ENCODE results near the gene SGIP1. TPM values are rescaled to one million over a fixed set of nuclear protein-coding genes. Genes with fewer than 3 reads are reported as not detected.

The SGIP1 gene
- total RNA-seq, 1 donor from 2014 or later: 7.0 TPM

GRCh38 chr1:66648901-66649595, 115.1 kb downstream of the SGIP1 start:
- intact Hi-C loops (cut with DNase I): no loop called here

GRCh38 chr1:66652556-66652955, 118.6 kb downstream of the SGIP1 start:
- intact Hi-C loops (cut with DNase I): no loop called here

More at GRCh38 chr1:66648901-66649595, 115.1 kb downstream of the SGIP1 start:
- no peak for DNase-seq (ENCODE audit: low spot score)

GRCh38 chr1:66654643-66655042, 120.7 kb downstream of the SGIP1 start:
- intact Hi-C loops (cut with DNase I): no loop called here
- no peak for DNase-seq (ENCODE audit: low spot score)

More at GRCh38 chr1:66652556-66652955, 118.6 kb downstream of the SGIP1 start:
- no peak for DNase-seq (ENCODE audit: low spot score)

GRCh38 chr1:66671455-66671854, 137.5 kb downstream of the SGIP1 start:
- intact Hi-C loops (cut with DNase I): no loop called here
- no peak for DNase-seq (ENCODE audit: low spot score)

- intact Hi-C loops (cut with DNase I): loop anchor here (5.0 kb wide), 1 partner anchor 134 kb away; no protein-coding TSS in a partner anchor
- no peak for DNase-seq (ENCODE audit: low spot score)
These were observed 142.8 kb downstream of the SGIP1 start for GRCh38 chr1:66676613-66677298.

GRCh38 chr1:66678146-66678545, 144.2 kb downstream of the SGIP1 start:
- intact Hi-C loops (cut with DNase I): loop anchor here (5.0 kb wide), 1 partner anchor 136 kb away; no protein-coding TSS in a partner anchor

GRCh38 chr1:66679140-66679539, 145.2 kb downstream of the SGIP1 start:
- no peak for DNase-seq (ENCODE audit: low spot score)
- intact Hi-C loops (cut with DNase I): loop anchor here (5.0 kb wide), 1 partner anchor 137 kb away; no protein-coding TSS in a partner anchor

More at GRCh38 chr1:66678146-66678545, 144.2 kb downstream of the SGIP1 start:
- DNase-seq (ENCODE audit: low spot score): no peak

- DNase-seq (ENCODE audit: low spot score): no peak
- intact Hi-C loops (cut with DNase I): no loop called here
These were observed 147.7 kb downstream of the SGIP1 start for GRCh38 chr1:66681686-66682085.

GRCh38 chr1:66682106-66682505, 148.2 kb downstream of the SGIP1 start:
- no peak for DNase-seq (ENCODE audit: low spot score)
- intact Hi-C loops (cut with DNase I): no loop called here

GRCh38 chr1:66684353-66684752, 150.4 kb downstream of the SGIP1 start:
- no peak for DNase-seq (ENCODE audit: low spot score)
- intact Hi-C loops (cut with DNase I): no loop called here

- intact Hi-C loops (cut with DNase I): no loop called here
- no peak for DNase-seq (ENCODE audit: low spot score)
These were observed 151.3 kb downstream of the SGIP1 start for GRCh38 chr1:66685265-66685664.

GRCh38 chr1:66685670-66686069, 151.7 kb downstream of the SGIP1 start:
- no peak for DNase-seq (ENCODE audit: low spot score)
- intact Hi-C loops (cut with DNase I): no loop called here

- intact Hi-C loops (cut with DNase I): no loop called here
- DNase-seq (ENCODE audit: low spot score): no peak
These were observed 152.5 kb downstream of the SGIP1 start for GRCh38 chr1:66686406-66686805.

GRCh38 chr1:66687358-66687757, 153.4 kb downstream of the SGIP1 start:
- no peak for DNase-seq (ENCODE audit: low spot score)
- intact Hi-C loops (cut with DNase I): no loop called here

- no peak for DNase-seq (ENCODE audit: low spot score)
- intact Hi-C loops (cut with DNase I): no loop called here
These were observed 156.9 kb downstream of the SGIP1 start for GRCh38 chr1:66690666-66691381.

GRCh38 chr1:66692681-66693080, 158.7 kb downstream of the SGIP1 start:
- intact Hi-C loops (cut with DNase I): no loop called here

GRCh38 chr1:66693856-66694255, 159.9 kb downstream of the SGIP1 start:
- no peak for DNase-seq (ENCODE audit: low spot score)
- intact Hi-C loops (cut with DNase I): no loop called here

More at GRCh38 chr1:66692681-66693080, 158.7 kb downstream of the SGIP1 start:
- no peak for DNase-seq (ENCODE audit: low spot score)

- intact Hi-C loops (cut with DNase I): no loop called here
- DNase-seq (ENCODE audit: low spot score): no peak
These were observed 161.2 kb downstream of the SGIP1 start for GRCh38 chr1:66695116-66695515.

GRCh38 chr1:66696771-66697170, 162.8 kb downstream of the SGIP1 start:
- no peak for DNase-seq (ENCODE audit: low spot score)
- intact Hi-C loops (cut with DNase I): no loop called here

- no peak for DNase-seq (ENCODE audit: low spot score)
- intact Hi-C loops (cut with DNase I): no loop called here
These were observed 165.3 kb downstream of the SGIP1 start for GRCh38 chr1:66699213-66699612.

Data from cardiac septum (tissue), 1 donor.